GM18499 (cell line): ENCODE measurements around the gene MIF.
"Not testable (repeated sequence)": the region's sequence is repeated elsewhere in the genome, so short reads cannot be mapped to it uniquely, and the experiment has no call there.

Source experiments
- ATAC-seq: cut with Tn5 transposase; IDR thresholded peaks from one replicate; pipeline ENCODE4 v1.9.1; 2021; ENCODE audit warnings: moderate number of reproducible peaks; ENCODE audit not compliant: insufficient read depth, unreplicated experiment

MIF gene

GRCh38 chr22:23893945-23894709 lies at the start of gene MIF:
TSS of gene MIF (plus strand) at chr22:23894383. CDS start at chr22:23894475, 92 bp downstream.
- peak; percentile 51 for ATAC-seq

DNA sequence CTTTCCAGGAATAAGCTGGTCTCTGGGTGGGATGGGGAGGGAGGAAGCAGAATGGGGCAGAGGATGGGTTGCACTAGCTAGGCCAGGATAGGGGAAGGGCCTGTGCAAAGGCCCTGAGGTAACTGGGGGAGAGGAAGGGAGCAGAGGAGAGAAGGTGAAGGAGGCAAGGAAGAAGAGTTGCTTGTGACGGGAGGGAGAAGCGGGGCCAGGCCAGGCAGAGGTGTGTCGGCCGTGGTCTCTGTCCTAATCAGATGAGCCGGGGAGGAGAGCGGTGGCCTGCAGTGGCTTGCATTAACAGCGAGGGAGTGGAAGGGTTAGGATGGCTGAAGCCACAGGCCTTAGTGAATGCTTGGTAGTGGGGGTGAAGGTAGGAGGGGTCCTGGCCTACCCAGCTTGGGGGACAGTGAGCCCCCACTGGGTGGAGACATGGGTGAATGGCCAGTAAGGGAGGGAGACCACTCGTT lies 49.4 kb upstream of the MIF start:
- ATAC-seq, result no peak

- no peak for ATAC-seq
Measured at GRCh38 chr22:23845265-23846080, 48.7 kb upstream of the MIF start.

GRCh38 chr22:23846081-23846469 lies 48.1 kb upstream of the MIF start:
- no peak for ATAC-seq

DNA sequence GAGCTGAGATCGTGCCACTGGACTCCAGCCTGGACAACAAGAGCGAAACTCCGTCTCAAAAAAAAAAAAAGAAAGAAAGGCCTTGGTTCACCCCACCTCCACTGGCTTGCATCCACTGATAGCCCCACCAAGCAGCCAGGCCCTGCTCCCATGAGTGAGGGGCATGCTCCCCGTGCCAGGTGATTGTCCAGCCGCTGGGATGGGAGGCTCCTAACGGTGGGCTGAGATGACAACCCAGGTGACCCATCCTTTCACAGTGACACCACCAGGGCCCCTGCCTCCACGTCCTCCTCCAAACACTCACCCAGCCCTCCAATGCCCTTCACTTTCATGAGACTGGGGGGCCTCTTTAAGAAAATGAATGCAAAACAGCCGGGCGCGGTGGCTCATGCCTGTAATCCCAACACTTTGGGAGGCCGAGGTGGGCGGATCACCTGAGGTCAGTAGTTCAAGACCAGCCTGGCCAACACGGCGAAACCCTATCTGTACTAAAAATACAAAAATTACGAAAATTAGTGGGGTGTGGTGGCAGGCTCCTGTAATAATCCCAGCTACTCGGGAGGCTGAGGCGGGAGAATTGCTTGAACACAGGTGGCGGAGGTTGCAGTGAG lies 46.8 kb upstream of the MIF start:
- ATAC-seq, result no peak

DNA sequence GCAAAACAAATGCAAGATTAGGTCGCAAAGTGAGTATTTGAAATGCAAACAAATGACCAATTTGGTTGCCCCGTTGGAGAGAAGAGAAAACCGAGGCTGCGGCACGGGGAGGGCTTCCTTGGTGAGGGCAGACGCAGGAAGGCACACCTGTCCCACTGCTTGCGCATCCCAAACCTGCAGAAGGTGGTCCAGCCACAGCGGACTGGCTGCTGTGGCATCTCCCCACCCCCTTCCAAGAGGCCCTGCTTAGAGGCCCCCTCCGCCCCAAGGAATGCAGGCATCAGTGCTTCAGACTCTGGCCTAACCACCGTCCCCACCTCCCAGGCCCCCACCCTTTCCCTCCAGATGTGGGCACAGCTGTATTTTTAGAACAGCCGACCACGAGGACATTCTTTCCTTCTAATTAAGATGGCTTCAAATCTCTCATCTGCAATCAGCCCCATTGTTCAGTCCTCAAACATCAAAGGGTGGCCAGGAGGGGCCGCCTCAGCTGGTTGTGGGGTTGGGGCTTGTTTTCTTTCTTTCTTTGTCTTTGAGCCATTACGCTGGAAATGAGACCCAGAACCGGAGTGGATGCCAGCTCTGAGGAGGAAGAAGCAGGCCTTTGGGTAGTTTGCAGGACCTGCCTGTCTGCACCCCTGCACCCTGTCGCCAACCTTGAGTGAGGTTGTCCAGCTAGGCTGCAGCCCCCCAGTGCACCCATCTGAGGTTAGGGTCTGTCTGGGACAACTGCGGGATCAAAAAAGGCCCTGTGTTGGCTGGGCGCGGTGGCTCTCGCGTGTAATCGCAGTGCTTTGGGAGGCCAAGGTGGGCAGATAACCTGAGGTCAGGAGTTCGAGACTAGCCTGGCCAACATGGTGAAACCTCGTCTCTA lies 46.0 kb upstream of the MIF start:
- ATAC-seq, result no peak

DNA sequence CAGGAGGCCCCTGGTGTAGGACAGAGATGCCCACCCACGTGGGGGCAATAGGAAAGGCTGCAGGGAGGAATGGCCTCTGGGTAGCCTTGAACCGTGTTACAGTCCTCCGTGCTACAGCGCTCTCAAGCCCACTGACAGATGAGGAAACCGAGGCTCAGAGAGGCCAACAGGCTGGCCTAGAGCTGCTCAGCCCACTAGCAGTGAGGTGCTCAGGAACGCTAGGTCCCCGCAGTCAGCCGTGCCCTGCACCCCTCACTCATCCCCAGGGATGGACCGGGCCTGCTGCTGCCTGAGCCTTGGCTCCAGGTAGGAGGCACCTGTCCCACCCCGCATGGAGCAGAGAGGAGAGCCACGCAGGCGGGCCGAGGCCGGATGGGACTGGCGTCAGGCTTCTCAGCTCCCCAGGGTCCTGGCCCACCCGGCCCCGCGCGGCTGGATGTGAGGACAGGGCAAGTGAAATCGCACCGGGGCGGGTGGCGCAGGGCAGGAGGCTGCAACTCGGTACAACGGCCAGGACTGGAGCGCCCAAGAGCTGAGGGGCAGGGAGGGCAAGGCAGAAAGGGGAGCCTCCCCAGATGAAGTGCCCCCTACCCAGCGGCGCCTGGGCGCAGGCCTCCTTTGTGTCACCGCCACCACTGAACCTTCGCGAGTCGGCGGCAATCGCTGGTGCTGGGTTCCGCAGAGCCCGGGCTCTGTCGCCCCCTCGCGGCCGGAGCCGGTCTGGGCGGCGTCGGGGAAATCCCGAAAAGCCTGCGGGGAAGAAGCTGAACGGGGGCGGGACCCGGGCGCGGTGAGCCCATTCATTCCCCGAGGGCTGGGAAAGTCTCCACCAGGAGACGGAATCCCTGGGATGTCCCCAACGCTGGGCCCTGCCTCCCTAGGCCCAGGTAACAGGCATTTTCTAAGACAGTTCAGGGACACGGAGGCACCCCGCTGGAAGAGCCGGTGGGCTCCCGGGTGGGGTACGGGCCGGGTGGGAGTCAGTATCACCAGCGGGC lies 44.9 kb upstream of the MIF start:
- no peak for ATAC-seq

- no peak for ATAC-seq
Measured at GRCh38 chr22:23850136-23850611, 44.0 kb upstream of the MIF start.

GRCh38 chr22:23856721-23857605 lies 37.2 kb upstream of the MIF start:
- peak; percentile 25 for ATAC-seq

- peak; percentile 76 for ATAC-seq
Measured at GRCh38 chr22:23857606-23858483, 36.3 kb upstream of the MIF start, which contains the start of gene SLC2A11. TSS of gene SLC2A11 (plus strand) at chr22:23857875. CDS start at chr22:23858000, 125 bp downstream.

- no peak for ATAC-seq
Measured at GRCh38 chr22:23858484-23858815, 35.7 kb upstream of the MIF start.

DNA sequence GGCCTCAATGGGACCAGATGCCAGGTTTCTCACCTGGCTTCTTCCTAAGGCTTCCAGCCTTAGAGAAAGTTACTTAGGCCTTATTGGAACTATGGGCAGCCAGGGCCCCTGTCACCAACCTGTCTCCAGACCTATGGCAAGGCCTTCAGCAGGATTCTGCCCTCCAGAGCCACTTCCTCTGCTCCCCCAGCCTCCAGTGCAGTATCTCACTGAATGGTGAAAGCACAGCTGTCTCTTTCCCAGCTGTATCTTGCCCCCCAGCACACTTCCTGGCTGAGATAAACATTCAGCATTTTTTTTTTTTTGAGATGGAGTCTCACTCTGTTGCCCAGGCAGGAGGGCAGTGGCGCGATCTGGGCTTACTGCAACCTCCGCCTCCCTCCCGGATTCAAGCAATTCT lies 35.0 kb upstream of the MIF start:
- no peak for ATAC-seq

DNA sequence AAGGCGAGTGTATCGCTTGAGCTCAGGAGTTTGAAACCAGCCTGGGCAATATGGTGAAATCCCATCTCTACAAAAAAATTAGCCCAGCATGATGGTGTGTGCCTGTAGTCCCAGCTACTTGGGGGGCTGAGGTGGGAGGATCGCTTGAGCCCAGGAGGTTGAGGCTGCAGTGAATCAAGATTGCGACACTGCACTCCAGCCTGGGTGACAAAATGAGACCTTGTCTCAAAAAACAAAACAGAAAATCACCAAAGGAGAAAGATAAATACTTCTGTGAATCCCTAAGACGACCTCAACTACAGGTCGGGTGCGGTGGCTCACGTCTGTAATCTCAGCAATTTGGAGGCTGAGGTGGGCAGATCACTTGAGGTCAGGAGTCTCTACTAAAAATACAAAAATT lies 34.0 kb upstream of the MIF start:
- ATAC-seq, result not testable (repeated sequence)

- ATAC-seq, result no peak
Measured at GRCh38 chr22:23862103-23862502, 32.1 kb upstream of the MIF start.

DNA sequence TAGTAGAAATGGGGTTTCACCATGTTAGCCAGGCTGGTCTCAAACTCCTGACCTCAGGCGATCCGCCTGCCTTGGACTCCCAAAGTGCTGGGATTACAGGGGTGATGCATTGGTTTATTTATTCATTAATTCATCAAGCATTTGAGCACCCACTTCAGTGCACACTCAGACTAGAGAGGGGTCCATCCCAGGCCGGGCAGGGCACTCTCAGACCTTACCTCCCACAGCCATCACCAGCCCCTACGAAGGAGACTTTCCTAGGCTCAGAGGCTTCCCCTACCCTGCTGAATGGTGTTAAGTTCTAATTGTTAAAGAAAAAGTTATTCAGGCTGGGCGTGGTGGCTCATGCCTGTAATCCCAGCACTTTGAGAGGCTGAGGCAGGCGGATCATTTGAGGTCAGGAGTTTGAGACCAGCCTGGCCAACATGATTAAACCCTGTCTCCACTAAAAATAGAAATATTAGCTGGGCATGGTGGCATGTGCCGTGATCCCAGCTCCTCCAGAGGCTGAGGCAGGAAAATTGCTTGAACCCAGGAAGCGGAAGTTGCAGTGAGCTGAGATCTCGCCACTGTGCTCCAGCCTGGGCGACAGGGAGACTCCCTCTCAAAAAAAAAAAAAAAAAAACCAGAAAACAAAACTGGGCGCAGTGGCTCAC lies 29.6 kb upstream of the MIF start:
- not testable (repeated sequence) for ATAC-seq

DNA sequence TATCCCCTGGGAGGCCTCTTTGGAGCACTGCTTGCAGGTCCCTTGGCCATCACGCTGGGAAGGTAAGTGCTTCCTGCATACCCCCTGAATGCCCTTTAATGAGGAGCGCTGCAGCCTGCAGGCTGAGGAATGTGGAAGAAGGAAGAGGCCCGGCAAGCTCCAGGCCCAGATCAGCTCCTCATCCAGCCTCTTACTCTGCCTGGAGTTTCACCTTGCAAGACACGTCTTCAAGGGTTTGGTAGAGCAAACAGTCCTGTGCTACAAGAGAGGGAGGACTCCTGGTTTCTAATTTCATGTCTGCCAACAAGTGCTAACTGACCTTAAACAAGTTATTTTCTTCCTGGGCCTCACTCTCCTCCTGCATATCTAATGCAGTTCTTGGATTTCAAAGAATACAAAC lies 25.6 kb upstream of the MIF start:
- no peak for ATAC-seq
